Measurements from ENCODE around the gene FAM83B.

FAM83B gene

GRCh38 chr6:54980511-54981275, 134.1 kb downstream of the FAM83B start:
- CTCF ChIA-PET: no interaction called here
- no peak overlapping the region for H3K27ac ChIP-seq (ENCODE audit: extremely low read depth, low read depth, low read length)
- POLR2A ChIA-PET: no interaction called here
- H3K36me3 ChIP-seq (ENCODE audit: control insufficient read depth in 2 of 2, insufficient read depth in 1 of 2, low read length in 2 of 2): no peaks in the 10 kb centered on the region
- H3K4me3 ChIP-seq (ENCODE audit: low read depth, low read length): no peak overlapping the region
- H3K4me1 ChIP-seq (ENCODE audit: control insufficient read depth, insufficient read depth, low read length): no peaks in the 10 kb centered on the region
- H3K9me3 ChIP-seq (ENCODE audit: control insufficient read depth, insufficient read depth, low read depth, low read length): no peaks in the 10 kb centered on the region
- TF ChIP-seq ZNF658 (tag by site-specific recombination; IDR thresholded peaks at IDR 0.05) (no peak), YY2 (tag by site-specific recombination; IDR thresholded peaks at IDR 0.05) (0 out of 2 replicates have a peak, but pooled peaks have one; percentile 41), PATZ1 (tag by site-specific recombination; IDR thresholded peaks at IDR 0.05) (no peak), PRDM6 (tag by site-specific recombination; IDR thresholded peaks at IDR 0.05) (no peak), ZNF626 (tag by site-specific recombination; IDR thresholded peaks at IDR 0.05) (no peak), ZEB2 (tag by site-specific recombination; IDR thresholded peaks at IDR 0.05) (no peak), BCL6B (tag by site-specific recombination; IDR thresholded peaks at IDR 0.05) (peak; percentile 60; the same call in 1 of the 2 replicates), ZSCAN4 (tag by site-specific recombination; IDR thresholded peaks at IDR 0.05) (0 out of 2 replicates have a peak, but pooled peaks have one; percentile 12), ZNF169 (tag by site-specific recombination; IDR thresholded peaks at IDR 0.05) (0 out of 2 replicates have a peak, but pooled peaks have one; percentile 25), ZNF121 (tag by site-specific recombination; IDR thresholded peaks at IDR 0.05) (no peak), ZNF473 (tag by site-specific recombination; IDR thresholded peaks at IDR 0.05) (no peak), INSM2 (tag by site-specific recombination; IDR thresholded peaks at IDR 0.05) (no peak), ZNF24 (tag by site-specific recombination; IDR thresholded peaks at IDR 0.05) (no peak)

GRCh38 chr6:54981276-54981609, 134.7 kb downstream of the FAM83B start:
- Histone ChIP-seq H3K4me1 (ENCODE audit: control insufficient read depth, insufficient read depth, low read length) (no peaks in the 10 kb centered on the region), H3K27ac (ENCODE audit: extremely low read depth, low read depth, low read length) (no peak overlapping the region), H3K4me3 (ENCODE audit: low read depth, low read length) (no peak overlapping the region), H3K36me3 (ENCODE audit: control insufficient read depth in 2 of 2, insufficient read depth in 1 of 2, low read length in 2 of 2) (no peaks in the 10 kb centered on the region), H3K9me3 (ENCODE audit: control insufficient read depth, insufficient read depth, low read depth, low read length) (no peaks in the 10 kb centered on the region)
- CTCF ChIA-PET: interaction anchor here (0.6 kb wide), 1 partner anchor 825 kb away, joined by 3 read pairs; no protein-coding TSS in a partner anchor
- POLR2A ChIA-PET: no interaction called here
- no peak for TF ChIP-seq ZNF624 (tag by site-specific recombination; IDR thresholded peaks at IDR 0.05)

Measured in HEK293 (cell line).